Muscle of leg (tissue), 16 donors: Measurements from ENCODE around the gene SERPINB6. TPM values are rescaled to one million over a fixed set of nuclear protein-coding genes. Genes with fewer than 3 reads are reported as not detected.

ENCODE experiments used
- DNase-seq: peaks from one replicate; pipeline ENCODE4 v3.0.0; 2013
- H3K27ac ChIP-seq: one replicate; pipeline ENCODE4 v1.5.1; 2013; ENCODE audit warnings: mild to moderate bottlenecking, low read length, control low read depth
- H3K27me3 ChIP-seq: one replicate; pipeline ENCODE4 v1.6.1; 2013; ENCODE audit warnings: low read length; ENCODE audit not compliant: control insufficient read depth, insufficient read depth
- H3K36me3 ChIP-seq: one replicate; pipeline ENCODE4 v1.6.1; 2013; ENCODE audit warnings: low read length; ENCODE audit not compliant: control insufficient read depth, insufficient read depth
- H3K4me1 ChIP-seq: one replicate; pipeline ENCODE4 v1.6.1; 2013; ENCODE audit warnings: low read length; ENCODE audit not compliant: control insufficient read depth, insufficient read depth
- H3K4me3 ChIP-seq: one replicate; pipeline ENCODE4 v1.5.1; 2013; ENCODE audit warnings: low read length, control low read depth
- H3K9me3 ChIP-seq: replicated peaks from 2 replicates; pipeline ENCODE4 v1.6.1; 2013; ENCODE audit warnings: low read depth, low read length; ENCODE audit not compliant: control insufficient read depth
- WGBS: methylation state at CpG from one replicate; pipeline ENCODE4 v1.1.5; 2013; ENCODE audit warnings: missing lambda C conversion rate; ENCODE audit not compliant: insufficient coverage; 5-methylcytosine and 5-hydroxymethylcytosine counted together
- long read RNA-seq, 11 donors: transcript quantifications; one replicate each; lab custom pipeline, GENCODE V29; 2026
- polyA plus RNA-seq, 8 donors: library from polyadenylated mRNA; unstranded; fragments of 120-200 nt; gene quantifications; one replicate each; pipeline versions ENCODE4 v1.2.1 to v1.2.3, GENCODE V29; 2013; ENCODE audit warnings: inconsistent platforms in 1 of 8, low replicate concordance in 1 of 8; ENCODE audit not compliant: insufficient read length in 8 of 8, insufficient read depth in 1 of 8
- total RNA-seq: library from RNA; stranded (reverse); fragments of 120-200 nt; gene quantifications from one replicate; pipeline ENCODE4 v1.2.4, GENCODE V29; 2013

SERPINB6 gene
- total RNA-seq (55.3 TPM), polyA plus RNA-seq (100 to 1,000 TPM in 1 of 8 donors, 10 to 100 TPM in 7; 84.2 to 101 (median 88.1) TPM)
- long read RNA-seq, donor 1, transcript SERPINB6-205 (7 exons, 1,315 nt) = major isoform, 6 of 24 reads
- long read RNA-seq, donor 1, partial matches to known transcripts = 12 of 24 reads
- long read RNA-seq, donor 1, other reads (novel, unspliced or antisense) = 0 of 24 reads
- long read RNA-seq, donor 2, transcript SERPINB6-204 (7 exons, 1,370 nt) = major isoform, 5 of 8 reads
- long read RNA-seq, donor 2, partial matches to known transcripts = 0 of 8 reads
- long read RNA-seq, donor 2, other reads (novel, unspliced or antisense) = 0 of 8 reads
- long read RNA-seq, donor 3, transcript SERPINB6-205 (7 exons, 1,315 nt) = major isoform, 23 of 56 reads
- long read RNA-seq, donor 3, transcript SERPINB6-204 (7 exons, 1,370 nt) = minor isoform, 6 of 56 reads
- long read RNA-seq, donor 3, partial matches to known transcripts = 15 of 56 reads
- long read RNA-seq, donor 3, other reads (novel, unspliced or antisense) = 0 of 56 reads
- long read RNA-seq, donor 4, transcript SERPINB6-205 (7 exons, 1,315 nt) = major isoform, 6 of 42 reads
- long read RNA-seq, donor 4, partial matches to known transcripts = 24 of 42 reads
- long read RNA-seq, donor 4, other reads (novel, unspliced or antisense) = 0 of 42 reads
- long read RNA-seq, donor 5, transcript SERPINB6-204 (7 exons, 1,370 nt) = minor isoform, 9 of 123 reads
- long read RNA-seq, donor 5, transcript SERPINB6-205 (7 exons, 1,315 nt) = major isoform, 29 of 123 reads
- long read RNA-seq, donor 5, transcript SERPINB6-206 (7 exons, 1,375 nt) = minor isoform, 6 of 123 reads
- long read RNA-seq, donor 5, partial matches to known transcripts = 61 of 123 reads
- long read RNA-seq, donor 5, other reads (novel, unspliced or antisense) = 11 of 123 reads
- long read RNA-seq, donor 6, transcript SERPINB6-204 (7 exons, 1,370 nt) = minor isoform, 12 of 117 reads
- long read RNA-seq, donor 6, transcript SERPINB6-205 (7 exons, 1,315 nt) = major isoform, 26 of 117 reads
- long read RNA-seq, donor 6, transcript SERPINB6-212 (6 exons, 3,265 nt) = minor isoform, 6 of 117 reads
- long read RNA-seq, donor 6, partial matches to known transcripts = 64 of 117 reads
- long read RNA-seq, donor 6, other reads (novel, unspliced or antisense) = 0 of 117 reads
- long read RNA-seq, donor 7, transcript SERPINB6-204 (7 exons, 1,370 nt) = minor isoform, 8 of 67 reads
- long read RNA-seq, donor 7, transcript SERPINB6-205 (7 exons, 1,315 nt) = major isoform, 24 of 67 reads
- long read RNA-seq, donor 7, transcript SERPINB6-206 (7 exons, 1,375 nt) = minor isoform, 6 of 67 reads
- long read RNA-seq, donor 7, partial matches to known transcripts = 22 of 67 reads
- long read RNA-seq, donor 7, other reads (novel, unspliced or antisense) = 0 of 67 reads
- long read RNA-seq, donor 8, transcript SERPINB6-205 (7 exons, 1,315 nt) = major isoform, 11 of 27 reads
- long read RNA-seq, donor 8, partial matches to known transcripts = 5 of 27 reads
- long read RNA-seq, donor 8, other reads (novel, unspliced or antisense) = 0 of 27 reads
- long read RNA-seq, donor 9, transcript SERPINB6-206 (7 exons, 1,375 nt) = minor isoform, 5 of 53 reads
- long read RNA-seq, donor 9, transcript SERPINB6-205 (7 exons, 1,315 nt) = major isoform, 9 of 53 reads
- long read RNA-seq, donor 9, partial matches to known transcripts = 23 of 53 reads
- long read RNA-seq, donor 9, other reads (novel, unspliced or antisense) = 0 of 53 reads
- long read RNA-seq, donor 10, transcript SERPINB6-204 (7 exons, 1,370 nt) = minor isoform, 5 of 36 reads
- long read RNA-seq, donor 10, transcript SERPINB6-205 (7 exons, 1,315 nt) = major isoform, 20 of 36 reads
- long read RNA-seq, donor 10, partial matches to known transcripts = 0 of 36 reads
- long read RNA-seq, donor 10, other reads (novel, unspliced or antisense) = 0 of 36 reads
- long read RNA-seq, donor 11, transcript SERPINB6-205 (7 exons, 1,315 nt) = major isoform, 10 of 48 reads
- long read RNA-seq, donor 11, partial matches to known transcripts = 24 of 48 reads
- long read RNA-seq, donor 11, other reads (novel, unspliced or antisense) = 0 of 48 reads

DNA sequence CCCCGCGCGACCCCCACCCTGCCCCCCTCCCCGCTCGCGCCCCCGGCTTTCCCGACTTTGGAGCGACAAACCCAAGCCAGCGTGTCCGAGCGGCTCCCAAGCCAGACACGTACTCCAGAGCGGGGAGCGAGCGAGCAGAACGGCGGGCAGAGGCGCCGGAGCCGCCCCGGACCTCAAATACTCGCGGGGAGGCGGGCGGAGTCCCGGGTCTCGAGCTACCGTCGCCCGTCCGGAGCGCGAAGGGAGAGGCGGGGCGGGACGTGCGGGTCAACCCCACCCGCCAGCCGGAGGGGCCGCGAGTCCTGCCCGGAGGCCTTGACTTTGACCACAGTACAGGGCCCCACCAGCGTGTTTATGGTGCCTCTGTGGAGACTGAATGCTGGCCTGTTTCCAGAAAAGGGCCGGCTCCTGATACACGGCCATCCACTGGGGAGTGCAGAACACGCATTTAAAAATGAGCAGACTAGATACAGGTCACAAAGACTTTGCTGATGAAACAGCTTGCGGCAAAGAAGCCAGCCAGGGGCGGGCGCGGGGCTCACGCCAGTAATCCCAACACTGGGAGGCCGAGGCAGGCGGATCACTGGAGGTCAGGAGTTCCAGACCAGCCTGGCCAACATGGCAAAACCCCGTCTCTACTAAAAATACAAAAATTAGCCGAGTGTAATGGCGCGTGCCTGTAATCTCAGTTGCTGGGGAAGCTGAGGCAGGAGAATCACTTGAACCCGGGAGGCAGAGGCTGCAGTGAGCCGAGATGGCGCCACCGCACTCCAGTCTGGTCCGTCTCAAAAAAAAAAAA lies at the start of gene SERPINB6:
TSS of gene SERPINB6 (minus strand) at position 148 of the 799 bp plus-strand sequence. CDS start 12,235 bp downstream, outside the sequence.
- Histone ChIP-seq H3K36me3 (no peaks in the 10 kb centered on the region), H3K27ac (peak within 1 kb of the TSS; percentile 94), H3K9me3 (no peaks in the 10 kb centered on the region), H3K4me1 (peaks cover 14% of the 10 kb centered on the region), H3K4me3 (peak within 1 kb of the TSS; percentile 62), H3K27me3 (no peaks in the 10 kb centered on the region)
- under 1% methylated on average over 53 of the region's 63 CpGs for WGBS
- DNase-seq = peak; percentile 91

DNA sequence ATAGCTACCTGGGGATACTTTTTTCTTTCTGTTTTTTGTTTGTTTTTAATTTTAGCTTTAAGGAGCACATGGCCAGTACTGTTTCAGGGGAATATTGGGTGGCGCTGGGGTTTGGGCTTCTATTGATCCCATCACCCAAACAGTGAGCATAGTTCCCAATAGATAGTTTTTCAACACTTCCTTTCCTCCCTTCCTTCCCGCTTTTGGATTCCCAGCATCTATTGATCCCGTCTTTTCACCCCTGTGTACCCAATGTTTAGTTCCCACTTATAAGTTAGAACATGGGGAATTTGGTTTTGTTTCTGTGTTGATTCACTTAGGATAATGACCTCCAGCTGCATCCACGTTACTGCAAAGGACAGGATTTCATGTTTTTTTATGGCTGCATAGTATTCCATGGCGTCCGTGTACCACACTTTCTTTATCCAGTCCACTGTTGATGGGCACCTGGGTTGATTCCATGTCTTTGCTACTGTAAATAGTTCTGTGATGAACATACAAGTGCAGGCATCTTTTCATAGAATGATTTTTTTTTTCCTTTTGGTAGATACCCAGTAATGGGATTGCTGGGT lies 48.5 kb upstream of the SERPINB6 start:
- no peak for DNase-seq
- Histone ChIP-seq H3K4me1 (peaks cover 19% of the 10 kb centered on the region), H3K4me3 (no peak overlapping the region), H3K27ac (no peak overlapping the region), H3K9me3 (no peaks in the 10 kb centered on the region), H3K27me3 (no peaks in the 10 kb centered on the region), H3K36me3 (peaks cover 29% of the 10 kb centered on the region)
- WGBS = no CpG with 5 or more reads among the region's 6 CpGs

DNA sequence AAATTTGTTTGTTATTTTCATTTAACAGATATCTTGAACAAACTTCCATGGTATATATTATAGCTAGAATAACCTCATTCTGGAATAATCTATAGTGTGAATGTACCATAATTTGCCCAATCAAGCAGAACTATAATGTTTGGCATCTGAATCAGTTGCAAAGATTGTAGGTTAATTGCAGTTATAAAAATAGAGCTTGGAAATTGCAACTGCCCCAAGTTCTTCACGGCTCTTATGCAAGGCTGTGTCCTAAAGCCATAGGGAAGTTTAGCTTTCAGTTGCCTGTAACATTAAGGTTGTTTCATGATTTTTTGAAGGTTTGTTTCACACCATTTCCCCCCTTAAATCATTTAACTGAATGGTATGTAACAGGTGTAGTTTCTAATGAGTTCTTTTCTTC lies 47.7 kb upstream of the SERPINB6 start:
- H3K36me3 ChIP-seq = peaks cover 33% of the 10 kb centered on the region
- H3K27me3 ChIP-seq = no peaks in the 10 kb centered on the region
- DNase-seq = no peak
- WGBS = no CpG with 5 or more reads among the region's 1 CpG
- peaks cover 13% of the 10 kb centered on the region for H3K4me1 ChIP-seq
- H3K27ac ChIP-seq = no peak overlapping the region
- H3K4me3 ChIP-seq = no peak overlapping the region
- no peaks in the 10 kb centered on the region for H3K9me3 ChIP-seq

DNA sequence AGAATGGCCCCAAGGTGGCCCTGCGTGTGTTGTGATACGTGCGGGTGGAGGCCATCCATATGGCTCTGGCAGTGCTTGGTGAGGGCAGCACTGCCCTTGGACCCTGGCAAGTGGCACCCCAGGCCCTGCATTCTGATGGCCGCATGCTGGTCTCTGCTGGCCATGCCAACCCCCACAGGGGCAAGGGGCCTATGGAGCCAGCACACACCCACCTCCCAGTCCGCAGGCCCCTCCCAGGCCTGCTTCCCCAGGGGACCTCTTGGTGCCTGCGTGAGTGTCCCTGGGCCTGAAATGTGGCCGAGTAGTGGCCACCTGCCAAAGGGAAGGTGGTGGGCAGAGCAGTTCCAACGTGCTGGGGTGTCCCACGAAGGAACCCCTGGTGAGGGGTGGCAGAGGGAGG lies 45.9 kb upstream of the SERPINB6 start:
- Histone ChIP-seq H3K27me3 (no peaks in the 10 kb centered on the region), H3K4me1 (no peaks in the 10 kb centered on the region), H3K36me3 (peaks cover 39% of the 10 kb centered on the region), H3K9me3 (peaks cover under 1% of the 10 kb centered on the region), H3K27ac (no peak overlapping the region), H3K4me3 (no peak overlapping the region)
- no peak for DNase-seq
- WGBS = 93% methylated on average over 8 of the region's 9 CpGs

DNA sequence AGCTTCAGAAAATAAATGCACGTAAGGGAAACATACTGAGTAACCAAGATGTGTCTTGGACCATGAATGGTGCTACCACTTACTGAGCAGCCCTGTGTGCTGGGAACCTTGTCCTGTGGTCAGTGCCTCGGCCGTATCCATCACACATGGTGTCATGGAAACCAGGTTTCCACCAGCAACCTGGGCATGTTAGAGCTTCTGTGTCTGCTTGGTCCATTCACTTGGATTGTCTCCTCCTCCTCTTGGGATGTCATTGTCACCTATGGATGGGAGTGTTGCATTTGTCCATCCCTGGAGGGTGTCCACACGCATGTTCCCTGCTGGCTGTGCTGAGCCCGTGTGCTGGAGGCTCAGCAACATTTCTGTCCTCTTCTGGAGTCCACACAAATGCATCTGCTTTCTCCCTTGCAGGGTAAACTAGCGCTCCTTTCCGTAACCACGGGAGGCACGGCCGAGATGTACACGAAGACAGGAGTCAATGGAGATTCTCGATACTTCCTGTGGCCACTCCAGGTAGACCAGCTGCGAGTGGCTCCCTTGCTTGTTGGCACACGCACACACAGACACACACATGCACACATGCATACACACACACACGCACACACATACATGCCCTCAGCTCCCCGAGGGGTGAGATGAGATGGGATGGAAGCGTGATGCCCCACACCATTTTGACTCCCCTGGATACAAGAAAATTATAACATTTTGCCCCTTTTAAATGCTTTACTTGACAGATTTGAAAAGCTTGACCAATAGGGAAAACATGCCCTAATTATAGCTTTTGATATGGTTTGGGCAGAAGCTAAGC lies 45.3 kb upstream of the SERPINB6 start:
- Histone ChIP-seq H3K36me3 (peaks cover 42% of the 10 kb centered on the region), H3K4me1 (no peaks in the 10 kb centered on the region), H3K9me3 (peaks cover 5% of the 10 kb centered on the region), H3K27me3 (no peaks in the 10 kb centered on the region), H3K27ac (no peak overlapping the region), H3K4me3 (no peak overlapping the region)
- DNase-seq = no peak
- WGBS = 91% methylated on average over 6 of the region's 17 CpGs

DNA sequence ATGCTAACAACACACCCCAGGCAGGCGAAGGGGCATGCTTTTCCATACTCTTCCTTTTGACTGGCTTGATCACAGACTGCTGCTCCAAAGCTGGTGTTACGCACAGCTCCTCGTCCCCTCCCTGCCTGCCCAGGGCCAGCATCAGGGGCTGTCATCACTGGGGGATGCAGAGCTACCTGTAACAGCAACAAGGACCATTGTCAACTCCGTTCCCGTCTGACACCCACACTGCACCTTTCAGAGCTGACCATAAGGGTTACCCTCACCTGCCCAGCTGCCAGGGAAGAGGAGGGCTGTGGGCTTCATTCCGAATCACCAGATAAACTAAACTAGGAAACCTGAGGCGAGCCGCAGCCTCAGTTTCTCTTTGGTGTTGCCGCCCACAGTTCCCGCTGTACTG lies 43.8 kb upstream of the SERPINB6 start:
- no peaks in the 10 kb centered on the region for H3K27me3 ChIP-seq
- peaks cover 47% of the 10 kb centered on the region for H3K36me3 ChIP-seq
- peaks cover 13% of the 10 kb centered on the region for H3K9me3 ChIP-seq
- DNase-seq = no peak
- no peak overlapping the region for H3K27ac ChIP-seq
- WGBS = 91% methylated on average over 10 of the region's 10 CpGs
- no peak overlapping the region for H3K4me3 ChIP-seq
- H3K4me1 ChIP-seq = no peaks in the 10 kb centered on the region

DNA sequence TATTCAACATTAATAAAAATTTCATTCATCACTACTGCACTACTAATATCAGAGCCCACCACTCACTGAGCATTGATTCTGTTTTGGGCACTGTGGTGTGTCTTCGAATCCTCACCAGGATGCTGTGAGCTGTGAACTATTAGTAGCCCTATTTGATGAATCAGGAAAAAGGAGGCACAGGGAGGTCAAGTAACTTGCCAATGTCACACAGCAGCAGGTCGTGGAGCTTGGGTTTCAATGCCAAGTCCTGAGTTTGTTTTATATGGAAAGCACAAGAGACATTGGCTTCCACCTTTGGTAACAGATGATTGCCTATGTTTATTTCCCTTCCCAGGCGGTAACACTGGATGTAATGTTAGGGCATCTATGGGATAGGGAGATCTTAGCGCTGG lies 43.3 kb upstream of the SERPINB6 start:
- Histone ChIP-seq H3K36me3 (peaks cover 47% of the 10 kb centered on the region), H3K4me1 (no peaks in the 10 kb centered on the region), H3K27me3 (no peaks in the 10 kb centered on the region), H3K4me3 (no peak overlapping the region), H3K9me3 (peaks cover 13% of the 10 kb centered on the region), H3K27ac (no peak overlapping the region)
- 83% methylated on average over 3 of the region's 4 CpGs for whole genome bisulfite sequencing
- DNase-seq = no peak
